ENCODE results near the gene CDC25B.
"Not testable (repeated sequence)": the region's sequence is repeated elsewhere in the genome, so short reads cannot be mapped to it uniquely, and the experiment has no call there.

The CDC25B gene

GRCh38 chr20:3842348-3842930, 46.3 kb downstream of the CDC25B start:
- no peak for DNase-seq

- DNase-seq = no peak
Measured at GRCh38 chr20:3843490-3843889, 47.4 kb downstream of the CDC25B start.

- not testable (repeated sequence) for DNase-seq
Measured at GRCh38 chr20:3843990-3844619, 48.0 kb downstream of the CDC25B start.

GRCh38 chr20:3846378-3846739, 50.2 kb downstream of the CDC25B start:
- no peak for DNase-seq

GRCh38 chr20:3846740-3847428, 50.8 kb downstream of the CDC25B start, which contains the start of gene MAVS:
MAVS (plus strand) TSS chr20:3846834; CDS start chr20:3854625, 7,791 bp downstream.
- DNase-seq = peak; percentile 92

- DNase-seq = no peak
Measured at GRCh38 chr20:3847429-3847940, 51.4 kb downstream of the CDC25B start.

GRCh38 chr20:3848565-3848964, 52.5 kb downstream of the CDC25B start:
- DNase-seq = no peak

GRCh38 chr20:3854462-3854871, 58.4 kb downstream of the CDC25B start:
- no peak for DNase-seq

Measured in CD4-positive, alpha-beta T cell treated with Interleukin-17A for 4 hours (primary cell).